NCI-H748 (cell line): Measurements from ENCODE around the gene TRIM59.
"Not testable (repeated sequence)": the region's sequence is repeated elsewhere in the genome, so short reads cannot be mapped to it uniquely, and the experiment has no call there.

Experiments used
- DNase-seq: peaks from one replicate; lab custom pipeline; 2025; ENCODE audit not compliant: unreplicated experiment; lab: John Stamatoyannopoulos, UW

Gene TRIM59

GRCh38 chr3:160458151-160458550 is 8.6 kb upstream of the TRIM59 start:
- no peak for DNase-seq

- DNase-seq: no peak
Measured at GRCh38 chr3:160455846-160456245, 6.3 kb upstream of the TRIM59 start.

- DNase-seq: peak; percentile 72
Measured at GRCh38 chr3:160454995-160455394, 5.4 kb upstream of the TRIM59 start.

- DNase-seq: not testable (repeated sequence)
Measured at GRCh38 chr3:160452251-160452650, 2.7 kb upstream of the TRIM59 start.

- DNase-seq: no peak
Measured at GRCh38 chr3:160451602-160452001, 2.0 kb upstream of the TRIM59 start.

GRCh38 chr3:160450846-160451245 is 1.3 kb upstream of the TRIM59 start:
- no peak for DNase-seq

GRCh38 chr3:160448845-160449635 is 546 bp downstream of the TRIM59 start:
- no peak for DNase-seq

GRCh38 chr3:160447544-160447943 is 2.0 kb downstream of the TRIM59 start:
- DNase-seq: no peak

GRCh38 chr3:160446522-160447056 is 3.0 kb downstream of the TRIM59 start:
- DNase-seq: no peak

- DNase-seq: no peak
Measured at GRCh38 chr3:160445854-160446253, 3.7 kb downstream of the TRIM59 start.

GRCh38 chr3:160444411-160444810 is 5.2 kb downstream of the TRIM59 start:
- no peak for DNase-seq

GRCh38 chr3:160440687-160441086 is 8.9 kb downstream of the TRIM59 start:
- no peak for DNase-seq

- DNase-seq: no peak
Measured at GRCh38 chr3:160437083-160437455, 12.5 kb downstream of the TRIM59 start.

GRCh38 chr3:160435747-160436146 is 13.8 kb downstream of the TRIM59 start:
- DNase-seq: no peak

- DNase-seq: no peak
Measured at GRCh38 chr3:160435095-160435494, 14.5 kb downstream of the TRIM59 start.

- DNase-seq: no peak
Measured at GRCh38 chr3:160434071-160434470, 15.5 kb downstream of the TRIM59 start.

GRCh38 chr3:160427832-160428424 is 21.7 kb downstream of the TRIM59 start:
- DNase-seq: no peak

- no peak for DNase-seq
Measured at GRCh38 chr3:160417311-160417710, 32.3 kb downstream of the TRIM59 start.

GRCh38 chr3:160413613-160414248 is 35.9 kb downstream of the TRIM59 start:
- peak; percentile 41 for DNase-seq

GRCh38 chr3:160412477-160412876 is 37.1 kb downstream of the TRIM59 start:
- DNase-seq: no peak

- DNase-seq: no peak
Measured at GRCh38 chr3:160409812-160410610, 39.6 kb downstream of the TRIM59 start.
